ENCODE results near the gene LRRC61. TPM values are rescaled to one million over a fixed set of nuclear protein-coding genes. Genes with fewer than 3 reads are reported as not detected.
"Not testable (repeated sequence)": the region's sequence is repeated elsewhere in the genome, so short reads cannot be mapped to it uniquely, and the experiment has no call there.

Gene LRRC61
- total RNA-seq, 4 donors from 2014 or later = 5.9 to 41.2 (median 15.3) TPM

DNA sequence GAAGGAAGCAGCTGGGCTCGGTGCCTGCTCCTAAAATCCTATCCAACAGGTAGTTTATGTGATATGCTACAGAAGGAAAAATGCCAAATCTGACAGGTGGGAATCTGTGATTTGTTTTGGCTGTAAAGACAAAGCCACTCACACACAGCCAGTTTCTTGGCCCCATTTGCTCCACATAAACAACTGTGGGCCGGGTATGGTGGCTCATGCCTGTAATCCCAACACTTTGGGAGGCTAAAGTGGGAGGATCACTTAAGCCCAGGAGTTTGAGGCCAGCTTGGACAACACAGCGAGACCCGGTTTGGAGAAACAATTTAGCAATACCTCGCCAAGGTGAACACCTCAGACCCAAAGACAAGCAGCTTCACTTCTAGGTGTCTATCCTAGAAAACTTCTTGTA is 16.8 kb upstream of the LRRC61 start:
- H3K27me3 ChIP-seq; H3K4me3 ChIP-seq; H3K27ac ChIP-seq; H3K4me1 ChIP-seq; H3K36me3 ChIP-seq; intact Hi-C loops (cut with DNase I; ENCODE audit: low total_unique reads); DNase-seq; H3K9me3 ChIP-seq: not testable (repeated sequence)

DNA sequence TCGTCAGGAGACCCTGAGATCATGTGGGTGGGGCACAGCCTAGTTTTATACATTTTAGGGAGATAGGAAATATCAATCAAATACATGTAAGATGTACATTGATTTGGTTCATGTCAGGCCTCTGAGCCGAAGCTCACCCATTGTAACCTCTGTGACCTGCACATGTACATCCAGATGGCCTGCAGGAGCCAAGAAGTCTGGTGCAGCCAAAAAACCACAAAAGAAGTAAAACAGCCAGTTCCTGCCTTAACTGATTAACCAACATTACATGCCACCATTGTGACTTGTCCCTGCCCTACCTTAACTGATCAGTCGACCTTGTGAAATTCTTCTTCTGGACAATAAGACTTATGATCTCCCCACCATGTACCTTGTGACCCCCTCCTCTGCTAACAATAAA is 16.0 kb upstream of the LRRC61 start:
- Histone ChIP-seq H3K4me3 (no peak overlapping the region), H3K27me3 (no peaks in the 10 kb centered on the region), H3K36me3 (no peaks in the 10 kb centered on the region), H3K27ac (no peak overlapping the region), H3K9me3 (no peaks in the 10 kb centered on the region), H3K4me1 (no peaks in the 10 kb centered on the region)
- TF ChIP-seq POLR2A (IDR thresholded peaks at IDR 0.05) = no peak
- TF ChIP-seq, protein P1, sequence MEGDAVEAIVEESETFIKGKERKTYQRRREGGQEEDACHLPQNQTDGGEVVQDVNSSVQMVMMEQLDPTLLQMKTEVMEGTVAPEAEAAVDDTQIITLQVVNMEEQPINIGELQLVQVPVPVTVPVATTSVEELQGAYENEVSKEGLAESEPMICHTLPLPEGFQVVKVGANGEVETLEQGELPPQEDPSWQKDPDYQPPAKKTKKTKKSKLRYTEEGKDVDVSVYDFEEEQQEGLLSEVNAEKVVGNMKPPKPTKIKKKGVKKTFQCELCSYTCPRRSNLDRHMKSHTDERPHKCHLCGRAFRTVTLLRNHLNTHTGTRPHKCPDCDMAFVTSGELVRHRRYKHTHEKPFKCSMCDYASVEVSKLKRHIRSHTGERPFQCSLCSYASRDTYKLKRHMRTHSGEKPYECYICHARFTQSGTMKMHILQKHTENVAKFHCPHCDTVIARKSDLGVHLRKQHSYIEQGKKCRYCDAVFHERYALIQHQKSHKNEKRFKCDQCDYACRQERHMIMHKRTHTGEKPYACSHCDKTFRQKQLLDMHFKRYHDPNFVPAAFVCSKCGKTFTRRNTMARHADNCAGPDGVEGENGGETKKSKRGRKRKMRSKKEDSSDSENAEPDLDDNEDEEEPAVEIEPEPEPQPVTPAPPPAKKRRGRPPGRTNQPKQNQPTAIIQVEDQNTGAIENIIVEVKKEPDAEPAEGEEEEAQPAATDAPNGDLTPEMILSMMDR (IDR thresholded peaks at IDR 0.05) = no peak
- DNase-seq = no peak
- intact Hi-C loops (cut with DNase I; ENCODE audit: low total_unique reads) = no loop called here

DNA sequence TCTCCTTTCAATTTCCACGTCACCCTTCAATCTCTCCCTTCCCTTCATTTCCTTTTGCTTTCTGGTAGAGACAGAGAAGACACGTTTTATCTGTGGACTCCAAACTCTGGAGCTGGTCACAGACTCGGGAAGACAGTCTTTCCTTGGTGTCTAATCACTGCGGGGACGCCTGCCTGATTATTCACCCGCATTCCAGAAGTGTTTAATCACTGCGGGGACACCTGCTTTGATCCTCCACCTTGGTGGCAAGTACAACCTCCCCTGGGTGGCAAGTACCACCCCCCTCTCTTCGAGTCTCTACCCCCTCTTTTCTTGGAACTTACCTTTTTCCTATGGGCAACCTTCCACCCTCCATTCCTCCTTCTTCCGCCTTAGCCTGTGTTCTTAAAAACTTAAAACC is 15.3 kb upstream of the LRRC61 start:
- Histone ChIP-seq H3K27me3 (no peaks in the 10 kb centered on the region), H3K27ac (no peak overlapping the region), H3K4me1 (no peaks in the 10 kb centered on the region), H3K9me3 (no peaks in the 10 kb centered on the region), H3K36me3 (no peaks in the 10 kb centered on the region), H3K4me3 (no peak overlapping the region)
- DNase-seq = no peak
- TF ChIP-seq, protein P1 (IDR thresholded peaks at IDR 0.05) = no peak
- no peak for TF ChIP-seq POLR2A (IDR thresholded peaks at IDR 0.05)
- intact Hi-C loops (cut with DNase I; ENCODE audit: low total_unique reads) = no loop called here

DNA sequence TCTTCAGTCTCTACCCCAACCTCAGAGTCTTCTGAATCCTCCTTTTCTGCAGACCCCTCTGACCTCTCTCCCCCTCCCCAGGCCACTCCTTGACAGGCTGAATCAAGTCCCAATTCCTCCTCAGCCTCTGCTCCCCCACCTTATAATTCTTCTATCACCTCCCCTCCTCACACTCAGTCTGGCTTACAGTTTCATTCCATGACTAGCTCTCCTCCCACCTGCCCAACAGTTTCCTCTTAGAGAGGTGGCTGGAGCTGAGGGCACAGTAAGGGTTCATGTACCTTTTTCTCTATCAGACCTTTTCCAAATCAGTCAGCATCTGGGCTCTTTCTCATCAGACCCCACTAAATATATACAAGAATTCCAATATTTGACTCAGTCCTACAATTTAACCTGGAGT is 14.6 kb upstream of the LRRC61 start:
- Histone ChIP-seq H3K9me3 (no peaks in the 10 kb centered on the region), H3K4me1 (no peaks in the 10 kb centered on the region), H3K36me3 (no peaks in the 10 kb centered on the region), H3K27ac (no peak overlapping the region), H3K27me3 (no peaks in the 10 kb centered on the region), H3K4me3 (no peak overlapping the region)
- intact Hi-C loops (cut with DNase I; ENCODE audit: low total_unique reads) = no loop called here
- TF ChIP-seq POLR2A (IDR thresholded peaks at IDR 0.05) = no peak
- TF ChIP-seq, protein P1 (IDR thresholded peaks at IDR 0.05) = no peak
- DNase-seq = no peak

DNA sequence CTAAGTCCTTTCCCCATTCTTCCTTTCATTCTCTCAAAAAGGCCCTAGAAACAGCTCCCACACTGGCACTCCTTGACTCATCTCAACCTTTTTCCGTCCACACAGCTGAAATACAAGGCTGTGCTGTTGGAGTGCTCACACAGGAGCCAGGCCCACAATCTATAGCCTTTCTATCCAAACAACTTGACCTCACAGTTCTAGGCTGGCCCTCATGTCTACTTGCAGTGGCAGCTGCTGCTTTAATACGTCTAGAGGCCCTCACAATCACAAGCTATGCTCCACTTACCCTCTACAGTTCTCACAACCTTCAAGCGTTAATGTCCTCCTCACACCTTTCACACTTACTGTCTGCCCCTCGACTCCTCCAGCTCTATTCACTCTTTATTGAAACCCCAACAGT is 12.0 kb upstream of the LRRC61 start:
- no peak for DNase-seq
- intact Hi-C loops (cut with DNase I; ENCODE audit: low total_unique reads) = no loop called here
- Histone ChIP-seq H3K4me1 (no peaks in the 10 kb centered on the region), H3K27ac (no peak overlapping the region), H3K36me3 (no peaks in the 10 kb centered on the region), H3K27me3 (no peaks in the 10 kb centered on the region), H3K9me3 (no peaks in the 10 kb centered on the region), H3K4me3 (no peak overlapping the region)
- TF ChIP-seq POLR2A (IDR thresholded peaks at IDR 0.05) = no peak
- TF ChIP-seq, protein P1 (IDR thresholded peaks at IDR 0.05) = no peak

DNA sequence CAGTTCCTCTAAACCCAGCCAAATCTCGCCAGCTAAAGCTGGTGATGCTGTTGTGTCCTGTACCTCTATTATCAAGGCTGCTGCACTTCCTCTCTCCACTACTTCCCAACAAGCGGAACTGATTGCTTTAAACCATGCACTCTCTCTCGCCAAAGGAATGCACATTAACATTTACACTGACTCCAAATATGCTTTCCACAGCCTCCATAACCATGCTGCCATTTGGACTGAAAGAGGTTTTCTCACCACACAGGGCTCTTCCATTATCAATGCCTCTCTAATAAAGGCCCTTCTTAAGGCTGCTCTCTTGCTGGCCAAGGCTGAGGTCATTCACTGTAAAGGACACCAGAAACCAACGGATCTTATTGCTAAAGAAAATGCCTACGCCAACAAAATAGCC is 11.4 kb upstream of the LRRC61 start:
- no peaks in the 10 kb centered on the region for H3K27me3 ChIP-seq
- no peaks in the 10 kb centered on the region for H3K36me3 ChIP-seq
- intact Hi-C loops (cut with DNase I; ENCODE audit: low total_unique reads) = no loop called here
- H3K4me1 ChIP-seq = no peaks in the 10 kb centered on the region
- DNase-seq = no peak
- H3K9me3 ChIP-seq = no peaks in the 10 kb centered on the region
- H3K27ac ChIP-seq = no peak overlapping the region
- no peak for TF ChIP-seq POLR2A (IDR thresholded peaks at IDR 0.05)
- TF ChIP-seq, protein P1 (IDR thresholded peaks at IDR 0.05) = no peak
- H3K4me3 ChIP-seq = no peak overlapping the region

DNA sequence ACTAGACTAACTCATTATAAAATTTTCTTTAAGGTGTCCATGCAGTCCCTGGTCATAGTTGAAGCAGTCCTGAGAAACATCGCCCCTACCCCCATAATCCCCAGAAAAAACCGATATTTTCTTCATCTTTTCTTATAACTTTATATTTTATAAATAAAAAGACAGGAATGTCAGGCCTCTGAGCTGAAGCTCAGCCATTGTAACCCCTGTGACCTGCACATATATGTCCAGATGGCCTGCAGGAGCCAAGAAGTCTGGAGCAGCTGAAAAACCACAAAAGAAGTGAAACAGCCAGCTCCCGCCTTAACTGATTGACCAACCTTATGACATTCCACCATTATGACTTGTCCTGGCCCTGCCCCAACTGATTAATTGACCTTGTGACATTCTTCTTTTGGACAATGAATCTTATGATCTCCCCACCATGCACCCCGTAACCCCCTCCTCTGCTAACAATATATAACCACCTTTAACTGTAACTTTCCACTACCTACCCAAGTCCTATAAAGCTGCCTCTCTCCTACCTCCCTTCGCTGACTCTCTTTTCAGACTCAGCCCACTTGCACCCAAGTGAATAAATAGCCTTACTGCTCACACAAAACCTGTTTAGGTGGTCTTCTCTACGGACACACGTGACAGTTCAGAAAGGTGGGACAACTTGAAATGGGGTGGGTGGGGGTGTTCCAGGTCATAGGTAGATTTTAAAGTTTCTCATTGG is 10.3 kb upstream of the LRRC61 start:
- H3K4me1 ChIP-seq; H3K36me3 ChIP-seq; intact Hi-C loops (cut with DNase I; ENCODE audit: low total_unique reads); H3K27ac ChIP-seq; H3K9me3 ChIP-seq; H3K4me3 ChIP-seq; DNase-seq; H3K27me3 ChIP-seq: not testable (repeated sequence)
